Adrenal gland (tissue), 12 donors: ENCODE data around the gene ZNF273. TPM values are rescaled to one million over a fixed set of nuclear protein-coding genes. Genes with fewer than 3 reads are reported as not detected.
"Not testable (repeated sequence)": the region's sequence is repeated elsewhere in the genome, so short reads cannot be mapped to it uniquely, and the experiment has no call there.

ENCODE experiments used
- DNase-seq, 7 donors: peaks; one replicate each; pipeline ENCODE4 v3.0.0-alpha.2; 2019 to 2020
- H3K27ac ChIP-seq, 5 donors: fragments of 200-600 bp; sonication (generic) in 4 of 5; 1 replicate in 3 of 5; 2 replicates in 2 of 5; pipeline versions ENCODE4 v1.5.1 to v1.8.0; 2016 to 2020; ENCODE audit warnings: mild to moderate bottlenecking in 1 of 5
- H3K27me3 ChIP-seq: fragments of 200-600 bp; 2 replicates; pipeline ENCODE4 v1.8.0; 2021
- H3K36me3 ChIP-seq, 2 donors: fragments of 200-600 bp; replicated peaks in 1 of 2; 1 replicate in 1 of 2; 2 replicates in 1 of 2; pipeline versions ENCODE4 v1.5.1 to v1.8.0; 2018 to 2022
- H3K4me1 ChIP-seq, 2 donors: fragments of 200-600 bp; replicated peaks in 1 of 2; 1 replicate in 1 of 2; 2 replicates in 1 of 2; pipeline versions ENCODE4 v1.5.1 to v1.8.0; 2018 to 2021
- H3K4me3 ChIP-seq, 4 donors: fragments of 200-600 bp; sonication (generic) in 3 of 4; one replicate each; pipeline ENCODE4 v1.5.1; 2016 to 2018
- H3K9me3 ChIP-seq, 3 donors: fragments of 200-600 bp; sonication (generic) in 1 of 3; replicated peaks in 1 of 3; 1 replicate in 2 of 3; 2 replicates in 1 of 3; pipeline versions ENCODE4 v1.5.1 to v1.8.0; 2016 to 2021
- POLR2A ChIP-seq, 2 donors: fragments of 450-650 bp; IDR thresholded peaks; one replicate each; pipeline ENCODE4 v1.6.1; 2017; ENCODE audit warnings: antibody characterized with exemption in 2 of 2, mild to moderate bottlenecking in 2 of 2, moderate library complexity in 1 of 2
- WGBS, 4 donors: extraction: QIAGEN DNeasy Blood & Tissue Kit in 2 of 4; methylation state at CpG; one replicate each; pipeline versions ENCODE4 v1.1.5 to v1.1.7; 2013 to 2017; 5-methylcytosine and 5-hydroxymethylcytosine counted together
- intact Hi-C, 2 donors: fragments of 100-400 bp; cut with DNase I; formaldehyde crosslinking; loops; one replicate each; pipeline versions ENCODE4 v1.14.1 to v1.15.0; 2022 to 2023
- polyA plus RNA-seq, 3 donors: library from polyadenylated mRNA; stranded (reverse); fragments of 200-250 nt in 2 of 3; fragments of 350-450 nt in 1 of 3; fragmentation: Illumina TruSeq in 1 of 3; extraction: RNeasy Lipid Tissue Mini Kit (QIAGEN cat#74804) in 1 of 3; gene quantifications; one replicate each; pipeline ENCODE4 v1.2.3, GENCODE V29; 2013 to 2014
- total RNA-seq, 9 donors: library from RNA; depleted of rRNA in 4 of 9; stranded (reverse); fragments of >200 nt in 4 of 9; fragments of 120-200 nt in 1 of 9; fragmentation: NEBNext Ultra II Directional in 1 of 9; extraction: Animal tissue kit (Norgen Biotek cat#: 25700) in 1 of 9; gene quantifications; one replicate each; pipeline versions ENCODE4 v1.1.0 to v1.2.4, GENCODE V29; 2013 to 2023
- TF ChIP-seq, protein P1 (sequence below), 6 experiments: fragments of 450-650 bp in 4 of 6; fragments of 200-600 bp in 2 of 6; sonication (generic) in 1 of 6; IDR thresholded peaks; 1 replicate in 5 of 6; 2 replicates in 1 of 6; pipeline versions ENCODE4 v1.5.1 to v1.8.0; 2016 to 2021; ENCODE audit warnings: antibody characterized with exemption in 6 of 6, mild to moderate bottlenecking in 2 of 6, moderate library complexity in 1 of 6
- donor health status: healthy with polysubstance abuse.
- donor health status: Bipolar disorder and iron deficiency.
- donor health status: DM: yes; HTN: yes; CAD: no.
- donor health status: DM: no; HTN: no; CAD: no.
- donor health status: DM: no; HTN: no; CAD: no.
- donor health status: DM: yes; HTN: yes; CAD: no.

The ZNF273 gene
- total and polyA plus RNA-seq, 12 donors, result 2.1 to 9.2 (median 4.9) TPM

GRCh38 chr7:64946772-64947171 is 43.7 kb downstream of the ZNF273 start:
- no peaks in the 10 kb centered on the region for H3K36me3 ChIP-seq
- H3K27me3 ChIP-seq, result no peaks in the 10 kb centered on the region
- TF ChIP-seq POLR2A (IDR thresholded peaks at IDR 0.05), result no peak
- TF ChIP-seq, protein P1, sequence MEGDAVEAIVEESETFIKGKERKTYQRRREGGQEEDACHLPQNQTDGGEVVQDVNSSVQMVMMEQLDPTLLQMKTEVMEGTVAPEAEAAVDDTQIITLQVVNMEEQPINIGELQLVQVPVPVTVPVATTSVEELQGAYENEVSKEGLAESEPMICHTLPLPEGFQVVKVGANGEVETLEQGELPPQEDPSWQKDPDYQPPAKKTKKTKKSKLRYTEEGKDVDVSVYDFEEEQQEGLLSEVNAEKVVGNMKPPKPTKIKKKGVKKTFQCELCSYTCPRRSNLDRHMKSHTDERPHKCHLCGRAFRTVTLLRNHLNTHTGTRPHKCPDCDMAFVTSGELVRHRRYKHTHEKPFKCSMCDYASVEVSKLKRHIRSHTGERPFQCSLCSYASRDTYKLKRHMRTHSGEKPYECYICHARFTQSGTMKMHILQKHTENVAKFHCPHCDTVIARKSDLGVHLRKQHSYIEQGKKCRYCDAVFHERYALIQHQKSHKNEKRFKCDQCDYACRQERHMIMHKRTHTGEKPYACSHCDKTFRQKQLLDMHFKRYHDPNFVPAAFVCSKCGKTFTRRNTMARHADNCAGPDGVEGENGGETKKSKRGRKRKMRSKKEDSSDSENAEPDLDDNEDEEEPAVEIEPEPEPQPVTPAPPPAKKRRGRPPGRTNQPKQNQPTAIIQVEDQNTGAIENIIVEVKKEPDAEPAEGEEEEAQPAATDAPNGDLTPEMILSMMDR (IDR thresholded peaks at IDR 0.05), result peak in 1 of 6 experiments; percentile 13
- H3K27ac ChIP-seq, result no peak overlapping the region
- 31 to 38% (median 34%) methylated on average over 5 of the region's 5 CpGs for WGBS, 4 donors
- peaks cover 7 to 13% of the 10 kb centered on the region in 2 donors for H3K4me1 ChIP-seq
- intact Hi-C loops, result loop anchor here in 1 of 2 donors (5.0 kb wide), 1 partner anchor 366 kb away; no protein-coding TSS in a partner anchor
- no peak overlapping the region for H3K4me3 ChIP-seq
- no peaks in the 10 kb centered on the region for H3K9me3 ChIP-seq
- peak in 1 of 7 donors; percentile 8 for DNase-seq

- Histone ChIP-seq H3K4me3 (peak overlapping the region in 2 of 4 donors; percentile 10 to 57), H3K9me3 (no peaks in the 10 kb centered on the region), H3K27ac (no peak overlapping the region), H3K4me1 (peaks cover 7 to 13% of the 10 kb centered on the region in 2 donors), H3K36me3 (no peaks in the 10 kb centered on the region), H3K27me3 (no peaks in the 10 kb centered on the region)
- 0 to 3% (median 1%) methylated on average over 2 to 59 of the region's 59 CpGs for WGBS, 4 donors
- DNase-seq, result peak in 3 of 7 donors; percentile 5 to 24 (median 23)
- intact Hi-C loops, result loop anchor here in 1 of 2 donors (5.0 kb wide), 1 partner anchor 365 kb away; no protein-coding TSS in a partner anchor
- TF ChIP-seq, protein P1 (IDR thresholded peaks at IDR 0.05), result no peak
- no peak for TF ChIP-seq POLR2A (IDR thresholded peaks at IDR 0.05)
Measured at GRCh38 chr7:64947252-64948000, 44.4 kb downstream of the ZNF273 start.

GRCh38 chr7:64948774-64949173 is 45.7 kb downstream of the ZNF273 start:
- DNase-seq, H3K27ac ChIP-seq, H3K4me3 ChIP-seq, H3K36me3 ChIP-seq, H3K27me3 ChIP-seq, H3K9me3 ChIP-seq: not testable (repeated sequence)
- H3K4me1 ChIP-seq, result peaks cover 7 to 13% of the 10 kb centered on the region in 2 donors
- WGBS, 4 donors, result 82 to 92% (median 87%) methylated on average over 1 of the region's 1 CpG
- intact Hi-C loops, result loop anchor here in 1 of 2 donors (5.0 kb wide), 1 partner anchor 364 kb away; no protein-coding TSS in a partner anchor

GRCh38 chr7:64950673-64951072 is 47.6 kb downstream of the ZNF273 start:
- H3K4me3 ChIP-seq, H3K27me3 ChIP-seq, H3K36me3 ChIP-seq, H3K9me3 ChIP-seq, H3K27ac ChIP-seq: not testable (repeated sequence)
- 51 to 66% (median 58%) methylated on average over 9 of the region's 9 CpGs for WGBS, 4 donors
- H3K4me1 ChIP-seq, result peaks cover 7 to 13% of the 10 kb centered on the region in 2 donors
- intact Hi-C loops, result loop anchor here in 1 of 2 donors (5.0 kb wide), 1 partner anchor 357 kb away; no protein-coding TSS in a partner anchor
- peak in 2 of 7 donors; percentile 44 to 64 for DNase-seq

- intact Hi-C loops, result loop anchor here in 1 of 2 donors (5.0 kb wide), 1 partner anchor 356 kb away; no protein-coding TSS in a partner anchor
- WGBS, 4 donors, result 0 to 3% (median 3%) methylated on average over 1 of the region's 1 CpG
Measured at GRCh38 chr7:64951250-64951848, 48.3 kb downstream of the ZNF273 start.

More at GRCh38 chr7:64951250-64951848, 48.3 kb downstream of the ZNF273 start:
- Histone ChIP-seq H3K4me1 (peaks cover 7 to 13% of the 10 kb centered on the region in 2 donors), H3K27ac (no peak overlapping the region), H3K4me3 (no peak overlapping the region), H3K36me3 (no peaks in the 10 kb centered on the region), H3K9me3 (no peaks in the 10 kb centered on the region), H3K27me3 (no peaks in the 10 kb centered on the region)
- TF ChIP-seq, protein P1 (IDR thresholded peaks at IDR 0.05), result peak; percentile 74 to 91 (median 88)
- TF ChIP-seq POLR2A (IDR thresholded peaks at IDR 0.05), result no peak
- peak in 1 of 7 donors; percentile 15 for DNase-seq
